ENCODE data around the gene CATSPER4.

GRCh38 chr1:26203642-26204318, 13.4 kb downstream of the CATSPER4 start:
- TF ChIP-seq CTCF (IDR thresholded peaks at IDR 0.05) (no peak), POLR2A (IDR thresholded peaks at IDR 0.05) (no peak)
